Measurements from ENCODE around the gene PRAC2. TPM values are rescaled to one million over a fixed set of nuclear protein-coding genes. Genes with fewer than 3 reads are reported as not detected.
A peak's percentile ranks its signal among the peaks of the same experiment; 100 is the strongest.

The PRAC2 gene
- polyA plus RNA-seq, 1 experiment: not detected

DNA sequence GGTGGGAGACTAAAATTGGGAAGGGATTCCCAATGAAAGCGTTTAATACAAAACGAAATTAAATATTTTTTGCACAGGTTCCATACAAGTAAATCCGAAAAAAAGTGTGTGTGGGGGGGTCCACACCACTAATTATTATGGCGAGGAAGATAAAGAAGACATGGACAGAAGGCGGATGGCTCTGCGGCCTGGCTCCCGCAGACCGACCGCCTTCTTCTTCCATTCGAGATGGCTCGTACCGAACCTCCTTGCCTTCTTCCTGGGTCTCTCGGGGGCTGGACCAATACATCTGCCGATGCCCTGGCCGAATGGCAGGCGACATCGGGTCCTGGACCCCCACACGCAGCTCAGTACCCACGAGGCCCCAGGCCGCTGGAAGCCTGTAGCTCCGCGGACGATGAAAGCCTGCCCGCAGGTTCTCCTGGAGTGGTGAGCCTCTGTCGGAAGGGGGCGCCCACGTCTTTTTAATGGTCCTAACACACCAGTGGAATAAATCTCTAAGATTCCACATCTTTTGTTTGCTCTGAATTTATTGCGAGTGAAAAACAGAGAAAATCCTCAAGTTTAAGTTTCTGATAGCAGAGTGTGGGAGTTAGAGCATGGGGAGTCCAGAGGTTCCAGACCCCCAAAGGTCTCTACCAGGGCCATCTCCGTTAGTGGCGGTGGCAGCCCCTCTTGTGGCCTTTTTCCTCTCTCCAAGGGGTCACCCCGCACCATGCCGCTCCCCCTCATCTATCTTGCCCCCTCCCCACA lies 1.4 kb downstream of the PRAC2 start:
- DNase-seq (ENCODE audit: low read depth, low spot score): peak; percentile 39
- CTCF ChIA-PET: interaction anchor here (0.6 to 5.6 kb wide), 46 partner anchors 8 to 394 kb away, joined by 3 to 102 read pairs (median 4); no protein-coding TSS in a partner anchor
- Histone ChIP-seq H3K27me3 (ENCODE audit: control insufficient read depth, insufficient read depth, low read length) (peaks cover 96% of the 10 kb centered on the region), H3K4me3 (ENCODE audit: low read depth, low read length) (no peak overlapping the region), H3K27ac (ENCODE audit: low read depth, low read length) (no peak overlapping the region), H3K9me3 (ENCODE audit: control insufficient read depth, insufficient read depth, low read length) (peaks cover 3% of the 10 kb centered on the region; the same call in 1 of the 2 replicates)
- POLR2A ChIA-PET: interaction anchor here (1.0 to 1.2 kb wide), 3 partner anchors 66 to 168 kb away, joined by 3 to 6 read pairs (median 4); partner anchors contain the start of gene ATP5MC1
- TF ChIP-seq CTCF (IDR thresholded peaks at IDR 0.05; ENCODE audit: low read depth, low read length): peak; percentile 82

DNA sequence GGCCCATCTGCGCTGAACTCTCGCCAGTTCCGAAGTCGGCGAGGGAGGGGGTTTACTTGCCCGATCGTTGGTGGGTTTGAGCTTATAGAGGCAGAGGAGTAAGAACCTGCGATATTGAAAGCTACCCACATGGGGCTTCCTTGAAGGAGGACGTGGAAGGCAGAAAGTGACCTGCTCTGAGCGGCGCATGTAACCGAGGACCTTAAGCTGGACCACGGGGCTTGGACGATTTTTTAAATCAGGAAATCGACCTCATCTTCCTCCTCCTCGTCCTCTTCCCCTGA lies 2.0 kb downstream of the PRAC2 start:
- peaks cover 2% of the 10 kb centered on the region; the same call in 1 of the 2 replicates for H3K9me3 ChIP-seq (ENCODE audit: control insufficient read depth, insufficient read depth, low read length)
- no peak overlapping the region for H3K4me3 ChIP-seq (ENCODE audit: low read depth, low read length)
- H3K27me3 ChIP-seq (ENCODE audit: control insufficient read depth, insufficient read depth, low read length): peaks cover 96% of the 10 kb centered on the region
- POLR2A ChIA-PET: interaction anchor here (1.0 to 1.2 kb wide), 2 partner anchors 66 to 160 kb away, joined by 3 to 6 read pairs; no protein-coding TSS in a partner anchor
- CTCF ChIA-PET: interaction anchor here (0.6 to 5.6 kb wide), 21 partner anchors 10 to 164 kb away, joined by 3 to 102 read pairs (median 4); no protein-coding TSS in a partner anchor
- DNase-seq (ENCODE audit: low read depth, low spot score): no peak
- no peak overlapping the region for H3K27ac ChIP-seq (ENCODE audit: low read depth, low read length)
- TF ChIP-seq CTCF (IDR thresholded peaks at IDR 0.05; ENCODE audit: low read depth, low read length): no peak

DNA sequence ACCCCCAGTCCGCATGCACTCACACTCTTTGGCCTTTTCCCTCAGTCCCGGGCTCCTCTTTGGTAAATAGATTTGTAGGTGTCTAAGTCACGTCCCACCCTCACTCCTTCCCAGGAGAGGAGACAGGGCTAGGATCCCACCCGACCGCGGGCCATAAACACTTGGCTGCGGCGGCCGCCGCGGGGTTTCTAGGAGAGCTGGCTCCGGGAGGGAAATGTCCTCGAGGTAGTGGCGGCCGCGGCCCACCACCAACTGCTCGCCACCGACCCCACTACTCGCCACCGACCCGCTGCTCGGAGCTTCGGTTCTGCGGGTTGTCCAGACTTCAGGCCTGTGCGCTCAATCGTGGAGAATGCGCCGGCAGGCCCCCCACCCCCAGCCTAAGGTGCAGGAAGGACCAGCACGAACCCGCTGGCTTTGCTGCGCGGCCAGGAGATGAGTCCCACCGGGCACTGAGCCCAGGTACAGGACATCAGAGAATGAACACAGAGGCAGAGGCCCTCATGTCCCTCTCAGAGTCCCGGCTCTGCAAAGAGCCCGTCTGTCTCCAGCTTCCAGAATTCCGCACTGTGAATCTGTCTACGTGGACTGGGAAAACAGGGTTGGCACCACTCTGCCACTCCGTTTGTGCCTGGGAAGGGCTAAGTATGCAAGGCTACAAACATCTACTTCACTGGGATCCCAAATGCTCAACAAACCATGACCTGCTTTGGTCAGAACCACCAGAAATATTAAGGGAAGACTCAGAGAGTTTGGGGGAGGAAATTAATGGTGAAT lies 2.5 kb downstream of the PRAC2 start:
- TF ChIP-seq CTCF (IDR thresholded peaks at IDR 0.05; ENCODE audit: low read depth, low read length): no peak
- no peak overlapping the region for H3K27ac ChIP-seq (ENCODE audit: low read depth, low read length)
- DNase-seq (ENCODE audit: low read depth, low spot score): no peak
- CTCF ChIA-PET: interaction anchor here (0.6 to 5.6 kb wide), 22 partner anchors 8 to 831 kb away, joined by 3 to 102 read pairs (median 4); no protein-coding TSS in a partner anchor
- POLR2A ChIA-PET: interaction anchor here (1.0 to 1.2 kb wide), 2 partner anchors 65 to 159 kb away, joined by 3 to 6 read pairs; no protein-coding TSS in a partner anchor
- no peaks in the 10 kb centered on the region; the same call in 1 of the 2 replicates for H3K9me3 ChIP-seq (ENCODE audit: control insufficient read depth, insufficient read depth, low read length)
- H3K27me3 ChIP-seq (ENCODE audit: control insufficient read depth, insufficient read depth, low read length): peaks cover 96% of the 10 kb centered on the region
- H3K4me3 ChIP-seq (ENCODE audit: low read depth, low read length): no peak overlapping the region

GRCh38 chr17:48726114-48726915 lies 3.3 kb downstream of the PRAC2 start:
- peaks cover 96% of the 10 kb centered on the region for H3K27me3 ChIP-seq (ENCODE audit: control insufficient read depth, insufficient read depth, low read length)
- ChIA-PET POLR2A (interaction anchor here (0.6 kb wide), 1 partner anchor 937 kb away, joined by 4 read pairs; no protein-coding TSS in a partner anchor), CTCF (interaction anchor here (1.0 to 5.6 kb wide), 6 partner anchors 9 to 152 kb away, joined by 4 to 102 read pairs (median 6); no protein-coding TSS in a partner anchor)
- no peak overlapping the region for H3K27ac ChIP-seq (ENCODE audit: low read depth, low read length)
- H3K9me3 ChIP-seq (ENCODE audit: control insufficient read depth, insufficient read depth, low read length): no peaks in the 10 kb centered on the region; the same call in 1 of the 2 replicates
- no peak for TF ChIP-seq CTCF (IDR thresholded peaks at IDR 0.05; ENCODE audit: low read depth, low read length)
- DNase-seq (ENCODE audit: low read depth, low spot score): no peak
- no peak overlapping the region for H3K4me3 ChIP-seq (ENCODE audit: low read depth, low read length)

Data from AG04450 (cell line).